GM12865 (cell line): ENCODE measurements around the gene AFG3L2.

Experiments used
- DNase-seq: peaks from one replicate; pipeline ENCODE4 v3.0.0; 2010; ENCODE audit warnings: low read depth
- H3K4me3 ChIP-seq: 2 replicates; pipeline ENCODE4 v1.5.1; 2011; ENCODE audit warnings: mild to moderate bottlenecking, low read depth, low read length, control low read depth
- TF ChIP-seq, protein P1 (sequence below): IDR thresholded peaks from 2 replicates; pipeline ENCODE4 v1.5.1; 2011; ENCODE audit warnings: low read length, control low read depth, low read depth, inconsistent platforms; ENCODE audit not compliant: insufficient read depth; ENCODE audit errors: missing control alignments

AFG3L2 gene

DNA sequence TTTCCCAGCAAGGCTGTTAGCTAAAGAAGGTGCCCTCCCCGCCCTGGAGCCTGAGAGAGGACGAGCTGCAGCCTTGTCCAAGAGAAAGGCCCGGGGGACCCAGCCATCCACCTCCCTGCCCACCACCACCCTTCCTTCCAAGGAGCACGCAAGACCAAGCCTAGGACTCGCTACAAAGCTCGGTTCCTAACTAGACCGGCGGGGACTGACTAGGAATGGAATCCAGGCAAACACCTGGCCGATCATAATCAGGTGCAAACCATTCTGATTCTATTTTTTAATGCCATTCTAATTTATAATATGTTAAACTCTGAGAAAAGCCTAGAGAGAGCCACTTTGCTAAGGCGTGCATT lies 88.6 kb downstream of the AFG3L2 start:
- DNase-seq: no peak
- H3K4me3 ChIP-seq: no peak overlapping the region
- TF ChIP-seq, protein P1, sequence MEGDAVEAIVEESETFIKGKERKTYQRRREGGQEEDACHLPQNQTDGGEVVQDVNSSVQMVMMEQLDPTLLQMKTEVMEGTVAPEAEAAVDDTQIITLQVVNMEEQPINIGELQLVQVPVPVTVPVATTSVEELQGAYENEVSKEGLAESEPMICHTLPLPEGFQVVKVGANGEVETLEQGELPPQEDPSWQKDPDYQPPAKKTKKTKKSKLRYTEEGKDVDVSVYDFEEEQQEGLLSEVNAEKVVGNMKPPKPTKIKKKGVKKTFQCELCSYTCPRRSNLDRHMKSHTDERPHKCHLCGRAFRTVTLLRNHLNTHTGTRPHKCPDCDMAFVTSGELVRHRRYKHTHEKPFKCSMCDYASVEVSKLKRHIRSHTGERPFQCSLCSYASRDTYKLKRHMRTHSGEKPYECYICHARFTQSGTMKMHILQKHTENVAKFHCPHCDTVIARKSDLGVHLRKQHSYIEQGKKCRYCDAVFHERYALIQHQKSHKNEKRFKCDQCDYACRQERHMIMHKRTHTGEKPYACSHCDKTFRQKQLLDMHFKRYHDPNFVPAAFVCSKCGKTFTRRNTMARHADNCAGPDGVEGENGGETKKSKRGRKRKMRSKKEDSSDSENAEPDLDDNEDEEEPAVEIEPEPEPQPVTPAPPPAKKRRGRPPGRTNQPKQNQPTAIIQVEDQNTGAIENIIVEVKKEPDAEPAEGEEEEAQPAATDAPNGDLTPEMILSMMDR: no peak

DNA sequence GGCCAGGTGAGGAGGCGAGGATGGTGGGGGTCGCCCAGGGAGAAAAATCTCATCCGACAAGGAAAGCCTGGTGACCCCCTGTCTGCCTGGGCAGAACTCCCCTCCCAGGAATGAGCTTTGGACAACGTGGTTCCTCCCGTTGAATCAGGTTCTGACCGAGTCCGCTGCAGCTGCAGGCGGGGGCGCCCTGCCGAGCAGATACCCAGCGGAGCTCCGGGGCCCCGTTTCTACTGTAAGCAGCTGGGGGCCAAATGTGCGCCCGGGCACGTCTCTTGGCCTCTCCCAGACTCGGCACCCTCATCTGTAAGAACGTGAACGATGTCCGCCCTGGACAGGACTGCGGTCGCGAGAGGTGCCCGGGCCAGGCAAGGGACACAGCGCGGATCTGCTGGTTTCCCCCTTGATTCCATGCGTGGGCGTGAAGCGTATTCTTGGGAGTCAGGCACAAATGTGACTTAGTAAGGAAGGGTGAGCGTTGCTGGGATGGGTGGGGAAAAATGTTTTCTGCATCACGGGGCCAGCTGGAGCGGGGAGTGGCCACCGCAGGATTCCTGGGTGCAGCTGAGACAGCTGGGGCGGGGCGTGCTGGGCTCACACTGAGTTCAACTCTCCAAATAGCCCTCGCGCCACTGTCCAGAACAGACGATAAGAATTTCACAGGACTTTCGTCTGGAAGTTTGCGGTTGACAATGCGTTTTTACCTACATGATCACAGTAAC lies 89.2 kb downstream of the AFG3L2 start:
- no peak for DNase-seq
- TF ChIP-seq, protein P1: no peak
- H3K4me3 ChIP-seq: no peak overlapping the region

DNA sequence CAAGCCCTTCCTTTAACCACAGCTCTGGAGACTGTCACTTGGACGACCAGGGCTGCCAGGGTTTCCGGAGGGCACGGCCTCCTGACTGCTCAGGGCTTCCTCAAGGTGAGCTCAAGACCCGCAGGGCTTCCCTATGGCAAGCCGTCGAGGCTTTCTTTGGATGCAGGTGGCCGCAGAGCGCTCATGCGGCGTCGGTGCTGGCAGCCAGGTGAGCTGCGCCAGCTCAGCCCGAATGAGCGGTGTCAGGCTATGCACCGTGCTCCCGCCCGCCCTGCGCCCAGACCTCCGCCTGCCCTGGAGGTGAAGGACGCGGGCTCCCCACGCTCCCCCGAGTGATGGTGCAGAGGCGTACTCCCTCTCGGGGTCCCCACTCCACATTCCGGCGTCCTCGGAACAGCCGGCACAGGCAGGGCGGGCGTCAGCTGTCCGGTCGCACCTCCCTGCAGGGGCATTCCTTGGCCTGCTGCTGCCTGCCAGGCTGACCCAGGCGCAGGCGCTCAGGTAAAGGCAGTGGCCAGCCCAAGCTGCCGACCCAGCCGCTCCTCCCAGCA lies 89.8 kb downstream of the AFG3L2 start:
- TF ChIP-seq, protein P1: no peak
- no peak overlapping the region for H3K4me3 ChIP-seq
- DNase-seq: no peak

DNA sequence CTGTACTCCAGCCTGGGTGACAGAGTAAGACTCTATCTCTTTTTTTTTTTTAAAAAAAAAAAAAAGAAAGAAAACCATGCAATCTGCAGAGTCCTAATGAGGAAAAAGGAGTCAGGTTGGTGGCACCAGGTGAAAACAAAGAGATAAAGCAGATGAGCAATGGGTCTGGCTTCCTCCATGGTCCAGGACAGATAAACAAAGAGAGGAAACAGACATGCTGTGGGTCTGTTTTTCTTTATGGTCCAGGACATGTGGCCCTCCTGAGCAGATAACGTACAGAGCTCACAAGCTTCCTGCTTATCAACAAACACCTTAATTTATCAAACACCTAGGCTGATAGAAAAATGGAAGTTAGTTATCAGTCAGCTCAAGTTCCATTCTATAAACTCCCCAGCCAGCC lies 93.4 kb downstream of the AFG3L2 start:
- TF ChIP-seq, protein P1: no peak
- no peak overlapping the region for H3K4me3 ChIP-seq
- no peak for DNase-seq

DNA sequence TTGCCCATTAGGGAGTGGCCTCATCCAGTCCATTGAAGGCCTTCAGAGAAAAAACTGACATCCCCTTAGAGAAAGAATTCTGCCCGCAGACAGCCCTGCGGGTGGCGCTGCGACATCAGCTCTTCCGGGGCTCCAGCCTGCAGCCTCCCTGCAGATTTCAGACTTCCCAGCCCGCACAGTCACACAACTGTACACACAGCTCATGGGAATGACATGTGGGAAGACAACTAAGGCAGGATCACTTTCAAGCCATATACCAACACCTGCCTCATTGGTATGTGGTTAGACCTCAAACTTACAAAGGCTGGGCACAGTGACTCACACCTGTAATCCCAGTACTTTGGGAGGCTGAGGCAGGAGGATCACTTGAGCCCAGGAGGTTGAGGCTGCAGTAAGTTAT lies 93.8 kb downstream of the AFG3L2 start:
- no peak overlapping the region for H3K4me3 ChIP-seq
- no peak for DNase-seq
- TF ChIP-seq, protein P1: peak; percentile 13

DNA sequence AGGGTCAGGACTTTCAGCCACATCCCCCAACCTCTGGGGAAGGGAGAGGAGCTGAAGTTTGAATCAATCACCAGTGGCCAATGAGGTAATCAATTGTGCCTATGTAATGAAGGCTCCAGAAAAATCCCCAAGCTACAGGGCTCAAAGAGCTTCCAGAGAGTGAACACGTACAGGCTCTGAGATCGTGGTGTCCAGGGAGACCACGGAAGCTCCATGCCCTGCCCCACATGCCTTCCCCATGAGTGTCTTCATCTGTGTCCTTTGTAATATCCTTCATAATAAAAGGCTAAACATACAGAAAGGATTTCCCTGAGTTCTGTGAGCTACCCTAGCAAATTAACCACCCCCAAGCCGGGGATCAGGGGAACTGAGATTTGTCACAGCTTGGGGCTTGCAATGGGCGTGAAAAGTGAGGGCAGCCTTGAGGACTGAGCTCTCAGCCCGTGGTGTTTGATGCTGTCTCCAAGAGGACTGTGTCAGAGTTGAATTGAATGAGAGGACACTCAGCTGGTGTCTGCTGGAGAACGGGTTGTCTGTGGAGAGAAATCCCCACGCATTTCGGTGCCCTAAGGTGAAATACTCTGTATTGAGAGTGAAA lies 94.5 kb downstream of the AFG3L2 start:
- TF ChIP-seq, protein P1: no peak
- DNase-seq: no peak
- H3K4me3 ChIP-seq: no peak overlapping the region
